ENCODE results near the gene UXS1.

GRCh38 chr2:106059416-106060065 lies 134.6 kb downstream of the UXS1 start:
- TF ChIP-seq CTCF (IDR thresholded peaks at IDR 0.05): no peak
- TF ChIP-seq EZH2 (IDR thresholded peaks at IDR 0.05; ENCODE audit: borderline replicate concordance, insufficient read depth, low read depth, low read length, poor library complexity, severe bottlenecking): no peak
